Measurements from ENCODE around the gene AGPAT3.

AGPAT3 gene

DNA sequence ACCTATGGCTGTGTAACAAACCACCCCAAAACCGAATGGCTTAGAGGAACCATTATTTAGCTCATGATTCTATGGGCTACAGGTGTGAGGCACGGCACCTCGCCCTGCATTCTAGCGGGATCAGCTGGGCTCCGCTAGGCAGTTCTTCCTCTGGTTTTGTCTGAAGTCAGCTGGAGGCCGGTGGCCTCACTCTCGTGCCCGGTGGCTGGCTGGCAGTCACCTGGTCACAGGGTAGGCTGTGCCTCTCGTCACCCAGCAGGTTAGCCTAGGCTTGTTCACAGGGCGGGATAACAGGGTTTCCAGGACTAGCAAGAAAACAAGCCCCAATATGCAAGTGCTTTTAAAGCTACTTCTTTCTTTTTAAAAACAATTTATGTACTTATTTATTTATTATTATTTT is 16.3 kb upstream of the AGPAT3 start:
- H3K27ac ChIP-seq = no peak overlapping the region
- TF ChIP-seq ZFX (IDR thresholded peaks at IDR 0.05; ENCODE audit: borderline replicate concordance) = no peak
- TF ChIP-seq, protein P1, sequence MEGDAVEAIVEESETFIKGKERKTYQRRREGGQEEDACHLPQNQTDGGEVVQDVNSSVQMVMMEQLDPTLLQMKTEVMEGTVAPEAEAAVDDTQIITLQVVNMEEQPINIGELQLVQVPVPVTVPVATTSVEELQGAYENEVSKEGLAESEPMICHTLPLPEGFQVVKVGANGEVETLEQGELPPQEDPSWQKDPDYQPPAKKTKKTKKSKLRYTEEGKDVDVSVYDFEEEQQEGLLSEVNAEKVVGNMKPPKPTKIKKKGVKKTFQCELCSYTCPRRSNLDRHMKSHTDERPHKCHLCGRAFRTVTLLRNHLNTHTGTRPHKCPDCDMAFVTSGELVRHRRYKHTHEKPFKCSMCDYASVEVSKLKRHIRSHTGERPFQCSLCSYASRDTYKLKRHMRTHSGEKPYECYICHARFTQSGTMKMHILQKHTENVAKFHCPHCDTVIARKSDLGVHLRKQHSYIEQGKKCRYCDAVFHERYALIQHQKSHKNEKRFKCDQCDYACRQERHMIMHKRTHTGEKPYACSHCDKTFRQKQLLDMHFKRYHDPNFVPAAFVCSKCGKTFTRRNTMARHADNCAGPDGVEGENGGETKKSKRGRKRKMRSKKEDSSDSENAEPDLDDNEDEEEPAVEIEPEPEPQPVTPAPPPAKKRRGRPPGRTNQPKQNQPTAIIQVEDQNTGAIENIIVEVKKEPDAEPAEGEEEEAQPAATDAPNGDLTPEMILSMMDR (IDR thresholded peaks at IDR 0.05) = no peak

DNA sequence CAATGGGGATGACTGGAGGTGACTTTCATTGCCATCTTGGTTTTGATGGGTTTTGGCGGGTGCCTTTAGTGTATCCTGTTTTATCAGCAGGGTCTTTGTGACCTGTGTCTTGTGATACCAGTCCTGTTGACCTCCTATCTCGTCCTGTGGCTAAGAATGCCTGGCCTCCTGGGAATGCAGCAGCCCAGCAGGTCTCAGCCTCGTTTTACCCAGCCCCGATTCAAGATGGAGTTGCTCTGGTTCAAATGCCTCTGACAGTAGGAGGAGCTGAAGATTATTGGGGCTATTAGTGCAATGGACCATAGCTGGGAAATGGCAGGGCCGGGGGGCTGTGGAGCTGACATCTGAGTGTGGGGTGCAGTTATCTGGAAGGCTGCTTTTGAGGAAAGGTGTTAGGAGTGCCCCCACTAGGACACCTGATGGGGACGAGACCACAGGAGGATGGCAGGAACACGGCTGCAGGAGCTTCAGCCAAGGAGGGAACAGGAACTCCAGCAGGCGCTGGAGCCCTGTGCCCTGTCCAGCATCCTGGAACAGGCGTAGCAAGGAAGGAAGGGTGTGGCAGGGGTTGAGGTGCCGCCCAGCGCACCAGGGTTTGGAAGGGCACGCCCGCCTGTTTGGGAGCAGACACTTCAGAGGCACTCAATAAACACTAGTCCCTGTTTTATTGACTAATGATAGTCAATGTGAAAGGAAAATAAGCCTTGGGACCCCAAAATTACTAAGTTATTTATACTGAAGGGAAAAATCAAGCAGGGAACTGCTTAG is 15.3 kb upstream of the AGPAT3 start:
- no peak overlapping the region for H3K27ac ChIP-seq
- no peak for TF ChIP-seq ZFX (IDR thresholded peaks at IDR 0.05; ENCODE audit: borderline replicate concordance)
- TF ChIP-seq, protein P1 (IDR thresholded peaks at IDR 0.05) = no peak

DNA sequence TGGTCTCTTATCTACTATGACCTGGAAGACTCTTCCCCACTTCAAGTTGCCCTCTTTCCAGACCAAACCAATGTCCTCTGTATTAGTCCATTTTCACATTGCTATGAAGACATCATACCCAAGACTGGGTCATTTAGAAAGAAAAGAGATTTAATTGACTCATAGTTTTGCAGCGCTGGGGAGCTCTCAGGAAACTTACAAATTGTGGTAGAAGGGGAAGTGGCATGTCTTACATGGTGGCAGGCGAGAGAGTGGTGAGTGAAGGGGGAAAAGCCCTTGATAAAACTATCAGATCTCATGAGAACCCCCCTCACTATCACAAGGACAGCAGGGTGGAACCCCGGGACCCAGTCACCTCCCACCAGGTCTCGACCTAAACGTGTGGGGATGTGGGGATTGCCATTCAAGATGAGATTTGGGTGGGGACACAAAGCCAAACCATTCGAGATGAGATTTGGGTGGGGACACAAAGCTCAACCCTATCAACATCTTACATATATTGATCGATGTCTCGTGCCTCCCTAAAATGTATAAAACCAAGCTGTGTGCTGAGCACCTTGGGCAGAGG is 14.2 kb upstream of the AGPAT3 start:
- H3K27ac ChIP-seq = no peak overlapping the region
- TF ChIP-seq ZFX (IDR thresholded peaks at IDR 0.05; ENCODE audit: borderline replicate concordance) = no peak
- TF ChIP-seq, protein P1 (IDR thresholded peaks at IDR 0.05) = no peak

DNA sequence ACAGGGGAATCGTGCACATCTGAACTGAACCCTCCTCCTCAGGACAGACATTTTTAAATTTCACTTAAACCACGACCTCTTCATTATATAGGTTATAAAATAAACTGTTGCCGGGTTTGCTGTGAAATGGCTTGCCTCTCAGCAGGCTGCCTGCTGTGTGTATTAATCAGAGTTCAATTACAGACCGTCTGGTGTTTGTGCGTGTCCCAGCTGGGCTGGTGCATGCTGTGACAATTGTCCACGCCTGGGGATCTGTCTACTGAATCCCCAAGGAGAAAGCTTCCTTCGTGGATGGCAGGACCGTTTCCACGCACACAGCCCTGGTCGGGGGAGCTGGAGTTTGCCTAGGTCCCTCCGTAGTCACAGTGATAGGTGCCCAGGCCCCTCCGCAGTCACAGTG is 13.4 kb upstream of the AGPAT3 start:
- no peak for TF ChIP-seq ZFX (IDR thresholded peaks at IDR 0.05; ENCODE audit: borderline replicate concordance)
- TF ChIP-seq, protein P1 (IDR thresholded peaks at IDR 0.05) = no peak

DNA sequence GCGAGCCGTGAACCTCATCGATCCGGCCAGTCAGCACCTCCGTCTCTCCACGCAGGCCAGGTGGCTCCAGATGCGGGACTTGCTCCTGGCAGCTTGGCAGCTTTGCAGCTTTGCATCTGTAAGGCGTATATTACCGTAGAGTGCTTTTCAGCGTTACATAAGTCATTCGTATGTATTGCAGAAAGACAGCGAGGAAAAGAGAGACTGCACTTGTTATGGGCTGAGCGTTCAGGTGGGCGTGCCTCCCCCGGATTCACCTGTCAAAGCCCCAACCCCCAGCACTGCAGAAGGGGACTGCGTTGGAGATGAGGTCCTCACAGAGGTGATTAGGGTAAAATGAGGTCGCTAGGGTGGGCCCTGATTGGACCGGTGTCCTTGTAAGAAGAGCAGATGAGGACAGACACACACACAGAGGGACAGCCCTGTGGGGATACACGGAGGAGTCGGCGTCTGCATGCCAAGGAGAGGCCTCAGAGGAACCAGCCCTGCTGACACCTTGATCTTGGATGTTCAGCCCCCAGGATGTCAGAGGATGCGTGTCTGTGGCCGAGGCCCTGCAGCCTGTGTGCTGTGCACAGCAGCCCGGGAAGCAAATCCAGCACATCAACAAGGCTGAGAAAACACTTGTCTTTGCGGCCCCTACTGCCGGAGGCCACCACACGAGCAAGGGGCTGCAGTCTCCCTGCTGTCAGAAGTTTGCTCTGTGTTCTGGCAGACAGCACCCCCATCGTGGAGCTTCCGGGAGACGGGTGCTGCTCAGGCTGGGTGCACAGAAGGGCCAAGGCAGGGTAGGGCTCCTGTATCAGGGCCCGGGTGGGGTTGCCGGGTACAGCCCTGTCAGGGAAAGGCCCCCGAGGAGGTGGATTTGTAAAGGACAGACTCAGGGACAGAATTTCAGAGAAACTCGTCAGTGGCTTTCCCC is 10.9 kb upstream of the AGPAT3 start:
- H3K27ac ChIP-seq = no peak overlapping the region
- TF ChIP-seq ZFX (IDR thresholded peaks at IDR 0.05; ENCODE audit: borderline replicate concordance) = no peak
- TF ChIP-seq, protein P1 (IDR thresholded peaks at IDR 0.05) = no peak

More for the DNA sequence above, 13.4 kb upstream of the AGPAT3 start:
- H3K27ac ChIP-seq = no peak overlapping the region

DNA sequence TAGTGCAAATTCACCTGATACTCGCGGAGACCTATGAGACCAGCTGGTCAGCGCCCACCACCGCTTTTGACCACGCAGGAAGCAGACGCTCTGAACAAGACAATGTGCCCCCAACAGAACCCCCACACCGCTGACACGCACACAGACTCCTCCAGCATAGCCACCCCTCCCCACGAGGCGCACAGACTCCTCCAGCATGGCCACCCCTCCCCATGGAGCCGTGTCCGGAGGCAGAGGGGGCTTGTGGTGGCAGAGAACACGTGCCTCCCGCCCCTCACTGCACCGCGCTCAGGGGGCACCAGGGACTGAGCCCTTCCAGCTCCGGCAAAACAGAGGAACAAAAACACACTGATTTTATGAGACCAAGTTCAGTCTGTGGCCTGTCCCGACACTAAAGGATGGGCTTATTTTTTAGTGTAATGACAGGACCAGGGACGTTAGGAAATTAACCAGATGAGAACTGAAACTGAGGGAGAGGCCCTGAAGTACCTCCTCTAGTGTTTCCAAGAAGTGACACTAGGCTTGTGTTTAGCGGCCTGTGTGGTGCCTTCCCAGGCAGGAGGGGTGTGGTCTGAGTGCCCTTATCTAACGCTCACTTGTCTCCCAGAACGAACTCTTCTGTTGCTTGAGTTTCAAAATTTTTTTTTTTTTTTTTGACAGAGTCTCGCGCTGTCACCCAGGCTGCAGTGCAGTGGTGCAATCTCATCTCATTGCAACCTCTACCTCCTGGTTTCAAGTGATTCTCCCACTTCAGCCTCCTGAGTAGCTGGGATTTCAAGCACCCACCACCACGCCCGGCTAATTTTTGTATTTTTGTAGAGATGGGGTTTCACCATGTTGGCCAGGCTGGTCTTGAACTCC is 10.0 kb upstream of the AGPAT3 start:
- no peak for TF ChIP-seq ZFX (IDR thresholded peaks at IDR 0.05; ENCODE audit: borderline replicate concordance)
- TF ChIP-seq, protein P1 (IDR thresholded peaks at IDR 0.05) = no peak
- H3K27ac ChIP-seq = no peak overlapping the region
